Measurements from ENCODE around the gene SNAPC5. TPM values are rescaled to one million over a fixed set of nuclear protein-coding genes. Genes with fewer than 3 reads are reported as not detected.
"Not testable (repeated sequence)": the region's sequence is repeated elsewhere in the genome, so short reads cannot be mapped to it uniquely, and the experiment has no call there.

Gene SNAPC5
- total RNA-seq, 2 donors from 2014 or later: 21.8 to 30.8 TPM

- H3K9me3 Mint-ChIP-seq: no peaks in the 10 kb centered on the region
- peak in 1 of 2 donors; percentile 50 for ATAC-seq
- H3K4me1 Mint-ChIP-seq (ENCODE audit: low read depth in 2 of 2): peaks cover 13 to 29% of the 10 kb centered on the region in 2 donors
- peak overlapping the region in 1 of 2 donors; percentile 14 for H3K27ac Mint-ChIP-seq
- DNase-seq (ENCODE audit: low spot score): no peak
- H3K36me3 Mint-ChIP-seq: peaks cover 21% of the 10 kb centered on the region
- no peak overlapping the region for H3K4me3 Mint-ChIP-seq
- H3K27me3 Mint-ChIP-seq: no peaks in the 10 kb centered on the region
These were observed 14.4 kb downstream of the SNAPC5 start for GRCh38 chr15:66483131-66483566.

- Mint-ChIP-seq H3K4me1 (ENCODE audit: low read depth in 2 of 2) (peaks cover 13 to 29% of the 10 kb centered on the region in 2 donors), H3K27me3 (no peaks in the 10 kb centered on the region), H3K4me3 (no peak overlapping the region), H3K27ac (peak overlapping the region in 1 of 2 donors; percentile 14), H3K36me3 (peaks cover 21% of the 10 kb centered on the region), H3K9me3 (no peaks in the 10 kb centered on the region)
- DNase-seq (ENCODE audit: low spot score) (no peak), ATAC-seq (peak in 1 of 2 donors; percentile 19)
These were observed 15.0 kb downstream of the SNAPC5 start for GRCh38 chr15:66482539-66482938.

- H3K27ac Mint-ChIP-seq: peak overlapping the region in 1 of 2 donors; percentile 14
- peaks cover 21% of the 10 kb centered on the region for H3K36me3 Mint-ChIP-seq
These were observed 16.3 kb downstream of the SNAPC5 start for GRCh38 chr15:66481107-66481856.

GRCh38 chr15:66480267-66480666 is 17.3 kb downstream of the SNAPC5 start:
- DNase-seq (ENCODE audit: low spot score) (no peak), ATAC-seq (no peak)
- Mint-ChIP-seq H3K36me3 (peaks cover 21% of the 10 kb centered on the region), H3K27ac (no peak overlapping the region), H3K9me3 (no peaks in the 10 kb centered on the region), H3K27me3 (no peaks in the 10 kb centered on the region), H3K4me3 (no peak overlapping the region), H3K4me1 (ENCODE audit: low read depth in 2 of 2) (peaks cover 20 to 40% of the 10 kb centered on the region in 2 donors)

More at GRCh38 chr15:66481107-66481856, 16.3 kb downstream of the SNAPC5 start:
- Mint-ChIP-seq H3K4me3 (no peak overlapping the region), H3K4me1 (ENCODE audit: low read depth in 2 of 2) (peaks cover 17 to 34% of the 10 kb centered on the region in 2 donors), H3K9me3 (no peaks in the 10 kb centered on the region), H3K27me3 (no peaks in the 10 kb centered on the region)
- DNase-seq (ENCODE audit: low spot score): no peak
- ATAC-seq: no peak

GRCh38 chr15:66477011-66477410 is 20.6 kb downstream of the SNAPC5 start:
- Mint-ChIP-seq H3K4me1 (ENCODE audit: low read depth in 2 of 2) (peaks cover 19 to 42% of the 10 kb centered on the region in 2 donors), H3K9me3 (no peaks in the 10 kb centered on the region), H3K4me3 (no peak overlapping the region), H3K36me3 (peaks cover 6% of the 10 kb centered on the region), H3K27ac (peak overlapping the region; percentile 32 to 34), H3K27me3 (no peaks in the 10 kb centered on the region)
- DNase-seq (ENCODE audit: low spot score): no peak
- ATAC-seq: no peak

- Mint-ChIP-seq H3K27ac (peak overlapping the region; percentile 32 to 34), H3K4me3 (no peak overlapping the region), H3K36me3 (peaks cover 4% of the 10 kb centered on the region), H3K9me3 (no peaks in the 10 kb centered on the region), H3K27me3 (no peaks in the 10 kb centered on the region), H3K4me1 (ENCODE audit: low read depth in 2 of 2) (peaks cover 20 to 41% of the 10 kb centered on the region in 2 donors)
- ATAC-seq (peak in 1 of 2 donors; percentile 11), DNase-seq (ENCODE audit: low spot score) (no peak)
These were observed 21.0 kb downstream of the SNAPC5 start for GRCh38 chr15:66476535-66476934.

GRCh38 chr15:66474963-66475362 is 22.6 kb downstream of the SNAPC5 start:
- ATAC-seq: no peak
- no peak overlapping the region for H3K4me3 Mint-ChIP-seq
- peak overlapping the region in 1 of 2 donors; percentile 32 for H3K27ac Mint-ChIP-seq
- no peaks in the 10 kb centered on the region for H3K27me3 Mint-ChIP-seq
- no peak for DNase-seq (ENCODE audit: low spot score)
- no peaks in the 10 kb centered on the region for H3K9me3 Mint-ChIP-seq
- H3K4me1 Mint-ChIP-seq (ENCODE audit: low read depth in 2 of 2): peaks cover 36 to 41% of the 10 kb centered on the region in 2 donors
- no peaks in the 10 kb centered on the region for H3K36me3 Mint-ChIP-seq

GRCh38 chr15:66474135-66474534 is 23.4 kb downstream of the SNAPC5 start:
- ATAC-seq: no peak
- Mint-ChIP-seq H3K36me3 (no peaks in the 10 kb centered on the region), H3K27ac (no peak overlapping the region), H3K9me3 (no peaks in the 10 kb centered on the region), H3K4me1 (ENCODE audit: low read depth in 2 of 2) (peaks cover 37% of the 10 kb centered on the region in 2 donors), H3K4me3 (no peak overlapping the region), H3K27me3 (no peaks in the 10 kb centered on the region)
- DNase-seq (ENCODE audit: low spot score): no peak

- no peak for DNase-seq (ENCODE audit: low spot score)
- H3K4me1 Mint-ChIP-seq (ENCODE audit: low read depth in 2 of 2): peaks cover 37% of the 10 kb centered on the region in 2 donors
These were observed 25.2 kb downstream of the SNAPC5 start for GRCh38 chr15:66472176-66472999.

GRCh38 chr15:66470825-66471224 is 26.7 kb downstream of the SNAPC5 start:
- H3K27me3 Mint-ChIP-seq; H3K4me3 Mint-ChIP-seq; DNase-seq (ENCODE audit: low spot score); H3K36me3 Mint-ChIP-seq; ATAC-seq; H3K9me3 Mint-ChIP-seq: not testable (repeated sequence)
- H3K4me1 Mint-ChIP-seq (ENCODE audit: low read depth in 2 of 2): peaks cover 28 to 30% of the 10 kb centered on the region in 2 donors
- peak overlapping the region in 1 of 2 donors; percentile 37 for H3K27ac Mint-ChIP-seq

More at GRCh38 chr15:66472176-66472999, 25.2 kb downstream of the SNAPC5 start:
- Mint-ChIP-seq H3K27me3 (no peaks in the 10 kb centered on the region), H3K36me3 (no peaks in the 10 kb centered on the region), H3K4me3 (peak overlapping the region; percentile 37), H3K27ac (peak overlapping the region; percentile 56 to 64), H3K9me3 (no peaks in the 10 kb centered on the region)
- peak; percentile 84 to 86 for ATAC-seq

GRCh38 chr15:66467162-66468040 is 30.2 kb downstream of the SNAPC5 start:
- not testable (repeated sequence) for H3K4me3 Mint-ChIP-seq; H3K27me3 Mint-ChIP-seq; H3K27ac Mint-ChIP-seq; H3K36me3 Mint-ChIP-seq; H3K9me3 Mint-ChIP-seq; DNase-seq (ENCODE audit: low spot score); ATAC-seq
- peaks cover 13 to 22% of the 10 kb centered on the region in 2 donors for H3K4me1 Mint-ChIP-seq (ENCODE audit: low read depth in 2 of 2)

- not testable (repeated sequence) for ATAC-seq, H3K36me3 Mint-ChIP-seq
These were observed 32.3 kb downstream of the SNAPC5 start for GRCh38 chr15:66465294-66465693.

GRCh38 chr15:66462627-66463026 is 34.9 kb downstream of the SNAPC5 start:
- DNase-seq (ENCODE audit: low spot score) (no peak), ATAC-seq (no peak)
- Mint-ChIP-seq H3K4me3 (no peak overlapping the region), H3K27ac (no peak overlapping the region), H3K9me3 (no peaks in the 10 kb centered on the region), H3K36me3 (peaks cover 11% of the 10 kb centered on the region), H3K27me3 (no peaks in the 10 kb centered on the region), H3K4me1 (ENCODE audit: low read depth in 2 of 2) (peaks cover 14 to 18% of the 10 kb centered on the region in 2 donors)

More at GRCh38 chr15:66465294-66465693, 32.3 kb downstream of the SNAPC5 start:
- H3K27me3 Mint-ChIP-seq; H3K27ac Mint-ChIP-seq; H3K9me3 Mint-ChIP-seq; DNase-seq (ENCODE audit: low spot score); H3K4me3 Mint-ChIP-seq: not testable (repeated sequence)
- peaks cover 8 to 11% of the 10 kb centered on the region in 2 donors for H3K4me1 Mint-ChIP-seq (ENCODE audit: low read depth in 2 of 2)

Data from natural killer cell treated with Interleukin-12 subunit alpha and Interleukin-12 subunit beta and Interleukin-15 and Interleukin-18, amount 100 ng/mL, for 72 hours (primary cell).